Measurements from ENCODE around the gene WSB1.
A peak's percentile ranks its signal among the peaks of the same experiment; 100 is the strongest.

Gene WSB1

GRCh38 chr17:27340575-27340974 lies 46.7 kb downstream of the WSB1 start (continued):
- TF ChIP-seq ZNF518A (tag by site-specific recombination; conservative IDR thresholded peaks at IDR 0.05; ENCODE audit: low read depth) (peak; percentile 84), ZNF394 (tag by site-specific recombination; IDR thresholded peaks at IDR 0.05; ENCODE audit: borderline replicate concordance) (peak; percentile 88), SP2 (tag by site-specific recombination; IDR thresholded peaks at IDR 0.05) (no peak), ZNF10 (tag by site-specific recombination; IDR thresholded peaks at IDR 0.05) (no peak), ZNF266 (tag by site-specific recombination; IDR thresholded peaks at IDR 0.05; ENCODE audit: low read depth) (peak; percentile 76), ZNF433 (tag by site-specific recombination; IDR thresholded peaks at IDR 0.05; ENCODE audit: low read depth) (peak; percentile 82), EGR2 (tag by site-specific recombination; IDR thresholded peaks at IDR 0.05; ENCODE audit: low read depth) (no peak), ZBTB11 (tag by site-specific recombination; conservative IDR thresholded peaks at IDR 0.05; ENCODE audit: low read depth) (peak; percentile 68), ZNF426 (tag by site-specific recombination; IDR thresholded peaks at IDR 0.05) (peak; percentile 62)

- CTCF ChIA-PET: interaction anchor here (0.7 to 1.0 kb wide), 5 partner anchors 8 to 553 kb away, joined by 3 to 5 read pairs (median 3); no protein-coding TSS in a partner anchor
- H3K9me3 ChIP-seq (ENCODE audit: control insufficient read depth, insufficient read depth, low read depth, low read length): no peaks in the 10 kb centered on the region
- H3K4me3 ChIP-seq (ENCODE audit: low read depth, low read length): no peak overlapping the region
- TF ChIP-seq ZFP3 (tag by site-specific recombination; IDR thresholded peaks at IDR 0.05; ENCODE audit: low read depth): no peak
- peak; percentile 59; the same call in 1 of the 2 replicates for TF ChIP-seq ZNF600 (tag by site-specific recombination; IDR thresholded peaks at IDR 0.05)
- no peaks in the 10 kb centered on the region for H3K36me3 ChIP-seq (ENCODE audit: control insufficient read depth in 2 of 2, insufficient read depth in 1 of 2, low read length in 2 of 2)
- POLR2A ChIA-PET: interaction anchor here (0.9 to 1.4 kb wide), 2 partner anchors 8 to 11 kb away, joined by 3 read pairs; no protein-coding TSS in a partner anchor
- H3K27ac ChIP-seq (ENCODE audit: extremely low read depth, low read depth, low read length): no peak overlapping the region
- H3K4me1 ChIP-seq (ENCODE audit: control insufficient read depth, insufficient read depth, low read length): no peaks in the 10 kb centered on the region
These were observed 47.1 kb downstream of the WSB1 start for GRCh38 chr17:27341041-27341471.

- Histone ChIP-seq H3K27ac (ENCODE audit: extremely low read depth, low read depth, low read length) (no peak overlapping the region), H3K9me3 (ENCODE audit: control insufficient read depth, insufficient read depth, low read depth, low read length) (no peaks in the 10 kb centered on the region), H3K4me3 (ENCODE audit: low read depth, low read length) (no peak overlapping the region), H3K36me3 (ENCODE audit: control insufficient read depth in 2 of 2, insufficient read depth in 1 of 2, low read length in 2 of 2) (no peaks in the 10 kb centered on the region), H3K4me1 (ENCODE audit: control insufficient read depth, insufficient read depth, low read length) (no peaks in the 10 kb centered on the region)
- CTCF ChIA-PET: no interaction called here
- POLR2A ChIA-PET: no interaction called here
- no peak for TF ChIP-seq ZNF639 (tag by site-specific recombination; IDR thresholded peaks at IDR 0.05)
- TF ChIP-seq, protein P1, sequence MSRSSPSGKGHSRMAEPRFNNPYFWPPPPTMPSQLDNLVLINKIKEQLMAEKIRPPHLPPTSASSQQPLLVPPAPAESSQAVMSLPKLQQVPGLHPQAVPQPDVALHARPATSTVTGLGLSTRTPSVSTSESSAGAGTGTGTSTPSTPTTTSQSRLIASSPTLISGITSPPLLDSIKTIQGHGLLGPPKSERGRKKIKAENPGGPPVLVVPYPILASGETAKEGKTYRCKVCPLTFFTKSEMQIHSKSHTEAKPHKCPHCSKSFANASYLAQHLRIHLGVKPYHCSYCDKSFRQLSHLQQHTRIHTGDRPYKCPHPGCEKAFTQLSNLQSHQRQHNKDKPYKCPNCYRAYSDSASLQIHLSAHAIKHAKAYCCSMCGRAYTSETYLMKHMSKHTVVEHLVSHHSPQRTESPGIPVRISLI (tag by site-specific recombination; IDR thresholded peaks at IDR 0.05): no peak
- TF ChIP-seq ZNF658 (tag by site-specific recombination; IDR thresholded peaks at IDR 0.05): no peak
- no peak for TF ChIP-seq ZBTB21 (tag by site-specific recombination; IDR thresholded peaks at IDR 0.05)
- no peak for TF ChIP-seq ZNF140 (tag by site-specific recombination; IDR thresholded peaks at IDR 0.05)
- no peak for TF ChIP-seq ZNF629 (tag by site-specific recombination; IDR thresholded peaks at IDR 0.05)
- TF ChIP-seq ZBTB8A (tag by site-specific recombination; IDR thresholded peaks at IDR 0.05): no peak
These were observed 48.1 kb downstream of the WSB1 start for GRCh38 chr17:27342059-27342458.

All from HEK293 (cell line).